Keratinocyte (primary cell): ENCODE results near the gene MPZL1.

ENCODE experiments used
- EZH2 ChIP-seq: IDR thresholded peaks from one replicate; pipeline ENCODE4 v1.6.1; 2012; ENCODE audit warnings: inconsistent platforms, mild to moderate bottlenecking, low read length, moderate library complexity
- TF ChIP-seq, protein P1 (sequence below), 3 experiments: IDR thresholded peaks in 1 of 3; conservative IDR thresholded peaks in 1 of 3; optimal IDR thresholded peaks in 1 of 3; 2 replicates in 2 of 3; 3 replicates in 1 of 3; pipeline versions ENCODE3 to v1.5.1; 2011; ENCODE audit warnings: low read length in 3 of 3, mild to moderate bottlenecking in 3 of 3, moderate library complexity in 2 of 3, control low read depth in 1 of 3, inconsistent platforms in 1 of 3; ENCODE audit not compliant: insufficient read depth in 2 of 3; ENCODE audit errors: extremely low read depth in 1 of 3

DNA sequence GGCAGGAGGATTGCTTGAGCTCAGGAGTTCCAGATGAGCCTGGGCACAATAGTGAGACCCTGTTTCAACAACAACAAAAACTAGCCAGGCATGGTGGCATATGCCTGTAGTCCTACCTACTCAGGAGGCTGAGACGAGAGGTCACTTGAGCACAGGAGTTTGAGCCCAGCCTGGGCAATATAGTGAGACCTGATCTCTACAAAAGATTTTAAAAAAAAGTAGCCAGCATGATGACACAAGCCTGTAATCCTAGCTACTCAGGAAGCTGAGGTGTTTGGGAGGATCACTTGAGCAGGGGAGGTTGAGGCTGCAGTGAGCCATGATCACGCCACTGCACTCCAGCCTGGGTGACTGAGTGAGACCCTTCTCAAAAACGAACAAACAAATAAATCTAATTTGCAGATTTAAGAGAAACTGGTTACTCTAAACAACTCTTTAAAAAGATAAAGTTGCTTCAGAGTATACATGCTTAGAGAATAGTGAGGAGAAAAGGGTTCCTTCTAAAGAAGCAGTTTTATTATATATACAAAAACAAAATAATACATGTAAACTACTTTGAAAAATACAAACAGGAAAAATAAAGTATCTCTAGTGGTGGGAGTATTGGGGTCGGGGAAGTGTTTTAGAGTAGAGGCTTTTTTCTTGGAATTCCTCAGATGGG is 103.8 kb downstream of the MPZL1 start:
- TF ChIP-seq, protein P1, sequence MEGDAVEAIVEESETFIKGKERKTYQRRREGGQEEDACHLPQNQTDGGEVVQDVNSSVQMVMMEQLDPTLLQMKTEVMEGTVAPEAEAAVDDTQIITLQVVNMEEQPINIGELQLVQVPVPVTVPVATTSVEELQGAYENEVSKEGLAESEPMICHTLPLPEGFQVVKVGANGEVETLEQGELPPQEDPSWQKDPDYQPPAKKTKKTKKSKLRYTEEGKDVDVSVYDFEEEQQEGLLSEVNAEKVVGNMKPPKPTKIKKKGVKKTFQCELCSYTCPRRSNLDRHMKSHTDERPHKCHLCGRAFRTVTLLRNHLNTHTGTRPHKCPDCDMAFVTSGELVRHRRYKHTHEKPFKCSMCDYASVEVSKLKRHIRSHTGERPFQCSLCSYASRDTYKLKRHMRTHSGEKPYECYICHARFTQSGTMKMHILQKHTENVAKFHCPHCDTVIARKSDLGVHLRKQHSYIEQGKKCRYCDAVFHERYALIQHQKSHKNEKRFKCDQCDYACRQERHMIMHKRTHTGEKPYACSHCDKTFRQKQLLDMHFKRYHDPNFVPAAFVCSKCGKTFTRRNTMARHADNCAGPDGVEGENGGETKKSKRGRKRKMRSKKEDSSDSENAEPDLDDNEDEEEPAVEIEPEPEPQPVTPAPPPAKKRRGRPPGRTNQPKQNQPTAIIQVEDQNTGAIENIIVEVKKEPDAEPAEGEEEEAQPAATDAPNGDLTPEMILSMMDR (optimal IDR thresholded peaks at IDR 0.05 in 1 of 3, IDR thresholded peaks at IDR 0.05 in 1 of 3, conservative IDR thresholded peaks at IDR 0.05 in 1 of 3; ENCODE audit: extremely low read depth in 1 of 3, insufficient read depth in 2 of 3, low read length in 3 of 3) = no peak
- no peak for TF ChIP-seq EZH2
